Stimulated activated CD8-positive, alpha-beta memory T cell treated with anti-CD3 and anti-CD28 coated beads, Interleukin-7, amount 100 ng/mL, for 4 hours (primary cell): ENCODE measurements around the gene BACE1.
"Not testable (repeated sequence)": the region's sequence is repeated elsewhere in the genome, so short reads cannot be mapped to it uniquely, and the experiment has no call there.

Source experiments
- DNase-seq, 2 donors: peaks; one replicate each; pipeline ENCODE4 v3.0.0-alpha.2; 2020; ENCODE audit warnings: low read depth in 2 of 2

Gene BACE1

GRCh38 chr11:117273550-117274289 is 42.3 kb downstream of the BACE1 start:
- DNase-seq, result no peak

- DNase-seq, result not testable (repeated sequence)
Measured at GRCh38 chr11:117272175-117272574, 43.9 kb downstream of the BACE1 start.

- no peak for DNase-seq
Measured at GRCh38 chr11:117271208-117271607, 44.8 kb downstream of the BACE1 start.

GRCh38 chr11:117269856-117270255 is 46.2 kb downstream of the BACE1 start:
- DNase-seq, result no peak

GRCh38 chr11:117265745-117266144 is 50.3 kb downstream of the BACE1 start:
- no peak for DNase-seq

- DNase-seq, result not testable (repeated sequence)
Measured at GRCh38 chr11:117264624-117265323, 51.3 kb downstream of the BACE1 start.

- no peak for DNase-seq
Measured at GRCh38 chr11:117259417-117259816, 56.6 kb downstream of the BACE1 start.

GRCh38 chr11:117258576-117258975 is 57.5 kb downstream of the BACE1 start:
- no peak for DNase-seq

- DNase-seq, result no peak
Measured at GRCh38 chr11:117256573-117256972, 59.5 kb downstream of the BACE1 start.

GRCh38 chr11:117255966-117256365 is 60.1 kb downstream of the BACE1 start:
- DNase-seq, result no peak

- no peak for DNase-seq
Measured at GRCh38 chr11:117251506-117251905, 64.5 kb downstream of the BACE1 start.

GRCh38 chr11:117249571-117249970 is 66.5 kb downstream of the BACE1 start:
- DNase-seq, result no peak

GRCh38 chr11:117248341-117248740 is 67.7 kb downstream of the BACE1 start:
- DNase-seq, result no peak

- no peak for DNase-seq
Measured at GRCh38 chr11:117239295-117239694, 76.8 kb downstream of the BACE1 start.

GRCh38 chr11:117238221-117238620 is 77.8 kb downstream of the BACE1 start:
- no peak for DNase-seq
